Ammon's horn (tissue), 1 donor: Measurements from ENCODE around the gene SLC25A34.
A peak's percentile ranks its signal among the peaks of the same experiment; 100 is the strongest.
"Not testable (repeated sequence)": the region's sequence is repeated elsewhere in the genome, so short reads cannot be mapped to it uniquely, and the experiment has no call there.

Experiments used
- DNase-seq: peaks from one replicate; pipeline ENCODE4 v3.0.0-alpha.2; 2016; ENCODE audit warnings: low spot score

The SLC25A34 gene

GRCh38 chr1:15736038-15736891 is at the start of gene SLC25A34:
Gene SLC25A34, plus strand, starts transcription at chr1:15736258. Its CDS starts 228 bp downstream, at chr1:15736486.
- DNase-seq: peak; percentile 43

GRCh38 chr1:15687446-15687845 is 48.6 kb upstream of the SLC25A34 start:
- DNase-seq: no peak

- no peak for DNase-seq
These were observed 45.7 kb upstream of the SLC25A34 start for GRCh38 chr1:15690317-15690716.

GRCh38 chr1:15691434-15692032 is 44.5 kb upstream of the SLC25A34 start:
- no peak for DNase-seq

- DNase-seq: no peak
These were observed 43.9 kb upstream of the SLC25A34 start for GRCh38 chr1:15692121-15692682.

- DNase-seq: no peak
These were observed 42.7 kb upstream of the SLC25A34 start for GRCh38 chr1:15693371-15693770.

GRCh38 chr1:15696956-15697521 is 39.0 kb upstream of the SLC25A34 start:
- DNase-seq: peak; percentile 80

- no peak for DNase-seq
These were observed 37.9 kb upstream of the SLC25A34 start for GRCh38 chr1:15698201-15698600.

GRCh38 chr1:15699321-15699720 is 36.7 kb upstream of the SLC25A34 start:
- not testable (repeated sequence) for DNase-seq

- no peak for DNase-seq
These were observed 35.5 kb upstream of the SLC25A34 start for GRCh38 chr1:15700508-15700907.

GRCh38 chr1:15701784-15702183 is 34.3 kb upstream of the SLC25A34 start:
- DNase-seq: no peak

- DNase-seq: no peak
These were observed 33.1 kb upstream of the SLC25A34 start for GRCh38 chr1:15702722-15703550.

- peak; percentile 84 for DNase-seq
These were observed 32.5 kb upstream of the SLC25A34 start for GRCh38 chr1:15703562-15703961.

- no peak for DNase-seq
These were observed 31.4 kb upstream of the SLC25A34 start for GRCh38 chr1:15704526-15705183.

GRCh38 chr1:15705184-15705566 is 30.9 kb upstream of the SLC25A34 start:
- no peak for DNase-seq

- DNase-seq: no peak
These were observed 29.3 kb upstream of the SLC25A34 start for GRCh38 chr1:15706751-15707150.

GRCh38 chr1:15707239-15707925 is 28.7 kb upstream of the SLC25A34 start:
- no peak for DNase-seq

GRCh38 chr1:15708486-15709137 is 27.4 kb upstream of the SLC25A34 start:
- no peak for DNase-seq

- DNase-seq: no peak
These were observed 26.8 kb upstream of the SLC25A34 start for GRCh38 chr1:15709226-15709625.

GRCh38 chr1:15712168-15712567 is 23.9 kb upstream of the SLC25A34 start:
- DNase-seq: no peak
